ENCODE results near the gene CCDC116.

The CCDC116 gene

DNA sequence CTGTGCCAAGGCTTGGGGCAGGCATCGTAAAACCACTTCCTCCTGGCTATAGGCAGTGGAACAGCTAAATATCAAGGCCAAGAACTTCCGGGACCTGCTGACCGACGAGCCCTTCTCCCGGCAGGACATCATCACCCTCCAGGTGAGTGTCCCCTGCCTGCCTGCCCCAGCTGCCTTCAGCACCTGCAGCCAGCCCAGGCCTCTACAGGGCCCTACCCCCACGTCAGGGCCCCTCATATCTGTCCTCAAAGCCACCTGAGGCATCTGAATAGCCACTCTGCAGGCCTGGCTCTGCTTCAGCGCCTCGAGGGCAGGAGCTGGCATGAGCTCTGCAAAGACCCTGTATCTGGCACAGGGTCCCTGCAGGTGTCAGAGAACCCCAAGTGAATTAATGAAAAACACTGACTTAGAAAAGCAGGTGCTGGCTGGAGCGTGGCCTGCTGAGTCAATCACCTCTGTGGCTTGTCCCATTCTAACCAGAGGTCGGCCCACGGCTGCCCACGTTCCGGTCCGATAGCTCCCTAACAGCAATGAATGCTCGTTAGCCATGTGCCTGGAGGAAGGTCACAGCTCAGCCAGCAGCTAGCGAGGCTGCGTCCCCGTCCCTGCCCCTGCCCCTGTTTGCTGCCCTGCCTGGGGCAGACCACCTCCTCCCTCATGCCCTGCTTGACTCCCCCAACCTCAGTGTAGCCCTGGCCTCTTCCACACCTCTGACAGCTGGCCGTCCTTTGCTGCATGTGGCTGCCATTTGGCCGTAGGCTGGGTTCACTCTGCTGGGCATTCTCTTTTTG lies 50.0 kb downstream of the CCDC116 start:
- DNase-seq = no peak

DNA sequence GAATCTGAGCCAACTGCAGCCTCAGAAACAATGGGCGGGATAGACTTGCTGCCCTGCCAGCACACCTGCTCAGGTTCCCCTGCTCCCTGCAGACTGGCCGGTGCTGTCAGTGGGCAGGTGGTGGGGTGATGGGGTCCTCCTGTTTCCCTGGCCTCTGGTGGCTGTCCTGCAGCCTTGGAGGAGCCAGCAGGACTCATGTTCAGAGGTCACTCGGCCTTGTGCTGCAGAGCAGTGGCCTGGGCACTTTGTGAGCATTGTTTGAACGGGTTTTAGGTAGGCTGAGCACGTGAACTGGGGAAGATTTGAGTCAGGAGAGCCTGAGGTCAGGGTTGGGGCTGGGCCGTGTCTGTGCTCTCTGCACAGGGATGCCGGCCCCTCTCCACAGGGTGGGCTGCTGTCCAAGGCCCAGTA lies 50.8 kb downstream of the CCDC116 start:
- DNase-seq = no peak

DNA sequence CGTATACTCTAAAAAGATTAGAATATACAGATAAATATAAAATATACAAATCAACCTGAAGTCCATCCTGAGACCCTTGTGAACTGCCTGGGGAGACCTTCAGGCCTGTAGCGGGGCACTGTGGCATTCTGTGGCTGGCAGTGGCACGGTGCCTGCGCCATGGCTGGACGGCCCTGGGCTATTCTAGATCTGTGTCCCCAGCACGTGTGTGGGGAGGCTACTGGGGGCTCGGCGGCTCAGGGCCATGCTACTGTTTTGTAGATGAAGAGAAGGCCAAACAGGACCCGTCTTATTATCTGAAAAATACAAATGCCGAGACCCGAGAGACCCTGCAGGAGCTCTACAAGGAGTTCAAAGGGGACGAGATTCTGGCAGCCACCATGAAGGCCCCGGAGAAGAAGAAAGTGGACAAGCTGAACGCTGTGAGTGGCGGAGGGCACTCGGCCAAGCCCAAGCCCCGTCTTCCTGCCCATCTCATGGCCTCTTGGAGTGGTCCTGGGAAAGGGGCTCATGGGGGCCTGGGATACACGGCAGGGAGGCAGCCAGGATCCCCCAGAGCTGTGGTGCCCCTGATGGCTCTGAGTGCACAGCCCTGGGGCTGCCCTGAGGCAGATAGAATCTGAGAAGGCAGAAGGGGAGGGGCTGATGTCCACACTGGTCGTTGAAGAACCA lies 52.1 kb downstream of the CCDC116 start:
- DNase-seq = no peak

DNA sequence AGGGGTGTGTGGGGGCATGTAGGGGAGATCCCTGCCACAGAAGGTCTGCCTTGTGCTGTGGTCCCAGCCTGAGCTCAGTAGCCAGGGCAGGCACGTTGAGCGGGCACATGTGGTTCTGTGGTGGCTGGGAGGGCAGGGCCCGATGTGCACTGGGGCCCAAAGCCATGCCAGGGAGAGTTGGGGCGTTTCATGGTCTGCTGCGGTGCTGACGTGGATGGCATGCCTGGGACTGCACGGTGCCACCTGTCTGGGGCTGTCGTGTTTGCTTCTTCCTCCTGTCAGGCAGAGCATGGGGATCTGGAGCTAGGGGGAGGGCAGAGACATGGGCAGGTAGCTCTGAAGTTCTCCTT lies 52.6 kb downstream of the CCDC116 start:
- DNase-seq = no peak

DNA sequence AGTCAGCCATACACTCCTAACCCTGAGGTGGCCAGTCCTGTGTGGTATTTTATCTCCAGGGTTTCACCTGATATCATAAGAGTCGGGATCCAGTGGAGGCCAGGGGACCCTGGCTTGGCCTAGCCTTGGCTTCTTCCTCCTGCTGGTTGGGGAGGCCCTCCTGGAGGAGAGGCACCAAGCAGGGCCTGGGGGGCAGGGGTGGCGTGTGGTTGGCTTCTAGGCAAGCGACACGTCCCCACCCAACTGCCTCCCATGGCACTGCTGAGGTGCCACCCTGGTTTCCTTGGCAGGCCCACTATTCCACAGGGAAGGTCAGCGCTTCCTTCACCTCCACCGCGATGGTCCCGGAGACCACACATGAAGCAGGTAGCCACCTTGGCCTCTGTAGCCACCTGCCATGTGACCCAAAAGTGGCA lies 53.6 kb downstream of the CCDC116 start:
- no peak for DNase-seq

All from stimulated activated CD4-positive, alpha-beta T cell treated with anti-CD3 and anti-CD28 coated beads, Interleukin-4, amount 100 ng/mL, for 24 hours (primary cell).